Activated B cell treated with CpG ODN at 0.5 μM for 24 hours (primary cell): ENCODE results near the gene FAM83D. TPM values are rescaled to one million over a fixed set of nuclear protein-coding genes. Genes with fewer than 3 reads are reported as not detected.
A peak's percentile ranks its signal among the peaks of the same experiment; 100 is the strongest.

Experiments used
- ATAC-seq: fragments of 200-7000 bp; cut with Tn5 transposase; one replicate; pipeline ENCODE4 v1.10.0; 2021; ENCODE audit warnings: low read depth, mild to moderate bottlenecking, moderate library complexity
- CTCF ChIA-PET: fragments of 350-600 bp; sonication (Branson Sonifier 250); formaldehyde crosslinking; loops from one replicate; lab custom pipeline; 2021; ENCODE audit warnings: antibody characterized with exemption; lab: Charles Lee
- POLR2A ChIA-PET: fragments of 350-600 bp; sonication (Branson Sonifier 250); formaldehyde crosslinking; loops from one replicate; lab custom pipeline; 2021; ENCODE audit warnings: antibody characterized with exemption; lab: Charles Lee
- DNase-seq: peaks from one replicate; pipeline ENCODE4 v3.0.0; 2022
- H3K27ac Mint-ChIP-seq: one replicate; pipeline ENCODE4 v1.8.0; 2020; ENCODE audit warnings: mixed read lengths
- H3K27me3 Mint-ChIP-seq: one replicate; pipeline ENCODE4 v1.8.0; 2021; ENCODE audit warnings: mixed read lengths
- H3K36me3 Mint-ChIP-seq: one replicate; pipeline ENCODE4 v1.8.0; 2021; ENCODE audit warnings: low read depth, mixed read lengths
- H3K4me1 Mint-ChIP-seq: one replicate; pipeline ENCODE4 v1.8.0; 2021; ENCODE audit warnings: mixed read lengths
- H3K4me3 Mint-ChIP-seq: one replicate; pipeline ENCODE4 v1.8.0; 2020; ENCODE audit warnings: mild to moderate bottlenecking, mixed read lengths
- H3K9me3 Mint-ChIP-seq: one replicate; pipeline ENCODE4 v1.8.0; 2020; ENCODE audit warnings: mixed read lengths
- intact Hi-C: fragments of 100-400 bp; cut with micrococcal nuclease; formaldehyde crosslinking; loops from one replicate; pipeline ENCODE4 v1.15.1; 2024
- total RNA-seq: library from RNA; stranded (reverse); gene quantifications from 2 replicates; pipeline ENCODE4 v1.2.3, GENCODE V29; 2022
- TF ChIP-seq, protein P1 (sequence below): fragments of 200-600 bp; IDR thresholded peaks from one replicate; pipeline ENCODE4 v1.8.0; 2022; ENCODE audit warnings: antibody characterized with exemption, mild to moderate bottlenecking

The FAM83D gene
- total RNA-seq, 1 donor from 2014 or later, result 1.2 TPM

DNA sequence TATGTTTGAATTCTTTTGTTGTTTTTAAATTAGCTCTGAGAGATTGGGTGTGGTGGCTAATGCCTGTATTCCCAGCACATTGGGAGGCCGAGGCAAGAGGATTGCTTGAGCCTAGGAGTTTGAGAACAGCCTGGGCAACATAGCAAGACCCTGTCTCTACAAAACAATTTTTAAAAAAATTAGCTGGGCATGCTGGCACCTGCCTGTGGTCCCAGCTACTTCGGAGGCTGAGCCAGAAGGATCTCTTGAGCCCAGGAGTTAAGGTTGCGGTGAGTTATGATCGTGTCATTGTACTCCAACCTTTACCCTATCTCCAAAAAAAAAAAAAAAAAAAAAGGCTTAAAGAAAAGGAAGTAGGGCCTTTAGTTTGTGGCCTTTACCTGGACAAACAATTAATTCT, 58.8 kb downstream of the FAM83D start:
- Mint-ChIP-seq H3K4me1 (peaks cover 17% of the 10 kb centered on the region), H3K9me3 (no peaks in the 10 kb centered on the region), H3K27me3 (no peaks in the 10 kb centered on the region), H3K27ac (no peak overlapping the region), H3K4me3 (no peak overlapping the region), H3K36me3 (peaks cover 38% of the 10 kb centered on the region)
- TF ChIP-seq, protein P1, sequence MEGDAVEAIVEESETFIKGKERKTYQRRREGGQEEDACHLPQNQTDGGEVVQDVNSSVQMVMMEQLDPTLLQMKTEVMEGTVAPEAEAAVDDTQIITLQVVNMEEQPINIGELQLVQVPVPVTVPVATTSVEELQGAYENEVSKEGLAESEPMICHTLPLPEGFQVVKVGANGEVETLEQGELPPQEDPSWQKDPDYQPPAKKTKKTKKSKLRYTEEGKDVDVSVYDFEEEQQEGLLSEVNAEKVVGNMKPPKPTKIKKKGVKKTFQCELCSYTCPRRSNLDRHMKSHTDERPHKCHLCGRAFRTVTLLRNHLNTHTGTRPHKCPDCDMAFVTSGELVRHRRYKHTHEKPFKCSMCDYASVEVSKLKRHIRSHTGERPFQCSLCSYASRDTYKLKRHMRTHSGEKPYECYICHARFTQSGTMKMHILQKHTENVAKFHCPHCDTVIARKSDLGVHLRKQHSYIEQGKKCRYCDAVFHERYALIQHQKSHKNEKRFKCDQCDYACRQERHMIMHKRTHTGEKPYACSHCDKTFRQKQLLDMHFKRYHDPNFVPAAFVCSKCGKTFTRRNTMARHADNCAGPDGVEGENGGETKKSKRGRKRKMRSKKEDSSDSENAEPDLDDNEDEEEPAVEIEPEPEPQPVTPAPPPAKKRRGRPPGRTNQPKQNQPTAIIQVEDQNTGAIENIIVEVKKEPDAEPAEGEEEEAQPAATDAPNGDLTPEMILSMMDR, result no peak
- ChIA-PET POLR2A (no interaction called here), CTCF (no interaction called here)
- ATAC-seq (no peak), DNase-seq (no peak)
- intact Hi-C loops, result no loop called here

GRCh38 chr20:38985603-38986170, 59.5 kb downstream of the FAM83D start:
- Mint-ChIP-seq H3K4me3 (no peak overlapping the region), H3K27ac (no peak overlapping the region), H3K36me3 (peaks cover 39% of the 10 kb centered on the region), H3K4me1 (peaks cover 17% of the 10 kb centered on the region), H3K27me3 (no peaks in the 10 kb centered on the region), H3K9me3 (no peaks in the 10 kb centered on the region)
- DNase-seq (no peak), ATAC-seq (no peak)
- intact Hi-C loops, result loop anchor here (2.0 kb wide), 2 partner anchors 23 to 59 kb away; partner anchors contain the start of genes DHX35 and FAM83D
- ChIA-PET POLR2A (no interaction called here), CTCF (interaction anchor here (0.6 kb wide), 1 partner anchor 12 kb away, joined by 7 read pairs; no protein-coding TSS in a partner anchor)
- TF ChIP-seq, protein P1, result no peak

DNA sequence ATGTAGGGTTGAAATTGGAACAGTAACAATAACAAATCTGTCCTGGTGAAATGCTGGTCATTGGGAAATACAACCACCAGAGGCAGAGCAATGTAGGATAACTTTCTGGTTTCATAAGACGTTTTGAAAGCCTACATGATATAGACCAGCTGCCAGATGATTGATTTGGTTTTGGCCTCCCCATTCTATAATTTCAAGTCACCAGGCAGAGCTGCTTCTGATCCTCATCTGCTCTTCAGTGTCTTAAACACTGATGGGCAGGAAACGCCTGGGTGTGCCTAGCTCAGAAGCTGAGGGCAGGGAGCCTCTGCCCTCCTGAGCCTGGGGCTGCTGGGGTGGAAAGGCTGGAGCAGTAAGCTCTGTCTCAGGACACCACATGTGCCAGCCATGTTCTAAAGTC, 60.4 kb downstream of the FAM83D start:
- intact Hi-C loops, result loop anchor here (2.0 kb wide), 2 partner anchors 24 to 60 kb away; partner anchors contain the start of genes DHX35 and FAM83D
- ChIA-PET CTCF (no interaction called here), POLR2A (no interaction called here)
- TF ChIP-seq, protein P1, result no peak
- Mint-ChIP-seq H3K4me3 (no peak overlapping the region), H3K9me3 (no peaks in the 10 kb centered on the region), H3K4me1 (peaks cover 17% of the 10 kb centered on the region), H3K27ac (peak overlapping the region; percentile 53), H3K36me3 (peaks cover 34% of the 10 kb centered on the region), H3K27me3 (no peaks in the 10 kb centered on the region)
- no peak for ATAC-seq
- DNase-seq, result no peak

GRCh38 chr20:38987777-38988176, 61.6 kb downstream of the FAM83D start:
- ATAC-seq (peak; percentile 91), DNase-seq (no peak)
- Mint-ChIP-seq H3K4me1 (peaks cover 17% of the 10 kb centered on the region), H3K4me3 (peak overlapping the region; percentile 50), H3K36me3 (peaks cover 34% of the 10 kb centered on the region), H3K27me3 (no peaks in the 10 kb centered on the region), H3K9me3 (no peaks in the 10 kb centered on the region), H3K27ac (peak overlapping the region; percentile 80)
- intact Hi-C loops, result loop anchor here (2.0 kb wide), 3 partner anchors 25 to 341 kb away; partner anchors contain the start of genes DHX35 and FAM83D
- CTCF ChIA-PET, result interaction anchor here (1.1 kb wide), 1 partner anchor 63 kb away, joined by 3 read pairs; no protein-coding TSS in a partner anchor
- TF ChIP-seq, protein P1, result no peak
- POLR2A ChIA-PET, result interaction anchor here (0.7 to 1.3 kb wide), 3 partner anchors 25 to 113 kb away, joined by 3 to 14 read pairs (median 3); partner anchors contain the start of gene DHX35

DNA sequence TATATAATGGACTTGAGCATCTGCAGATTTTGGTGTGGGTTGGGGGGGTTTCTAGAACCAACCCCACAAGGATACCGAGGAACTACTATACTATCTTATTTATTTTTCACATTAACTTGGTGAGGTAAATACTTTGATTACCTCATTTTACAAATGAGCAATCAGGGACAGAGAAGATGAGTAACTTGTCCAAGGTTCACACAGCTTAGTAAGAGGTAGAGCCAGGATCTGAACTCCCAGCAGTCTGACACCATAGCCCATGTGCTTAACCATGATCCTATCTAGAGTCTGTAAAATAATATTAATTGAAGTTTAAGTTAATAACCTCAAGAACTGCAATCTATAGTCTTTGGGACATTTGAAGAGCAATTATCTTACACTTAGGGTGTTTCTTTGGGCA, 64.5 kb downstream of the FAM83D start:
- DNase-seq (no peak), ATAC-seq (no peak)
- intact Hi-C loops, result no loop called here
- TF ChIP-seq, protein P1, result no peak
- no peaks in the 10 kb centered on the region for H3K27me3 Mint-ChIP-seq
- ChIA-PET CTCF (no interaction called here), POLR2A (no interaction called here)
- H3K4me1 Mint-ChIP-seq, result peaks cover 17% of the 10 kb centered on the region
- no peak overlapping the region for H3K27ac Mint-ChIP-seq
- no peaks in the 10 kb centered on the region for H3K9me3 Mint-ChIP-seq
- peaks cover 40% of the 10 kb centered on the region for H3K36me3 Mint-ChIP-seq
- H3K4me3 Mint-ChIP-seq, result no peak overlapping the region
